C4-2B (cell line): ENCODE data around the gene SP1.

Experiments used
- ZFX ChIP-seq: fragments of 450-650 bp; IDR thresholded peaks from 2 replicates; pipeline ENCODE4 v1.6.1; 2017
- TF ChIP-seq, protein P1 (sequence below): fragments of 450-650 bp; conservative IDR thresholded peaks from 2 replicates; pipeline ENCODE4 v1.5.1; 2017; ENCODE audit warnings: mild to moderate bottlenecking

GRCh38 chr12:53330671-53331070 lies 49.3 kb upstream of the SP1 start:
- TF ChIP-seq, protein P1, sequence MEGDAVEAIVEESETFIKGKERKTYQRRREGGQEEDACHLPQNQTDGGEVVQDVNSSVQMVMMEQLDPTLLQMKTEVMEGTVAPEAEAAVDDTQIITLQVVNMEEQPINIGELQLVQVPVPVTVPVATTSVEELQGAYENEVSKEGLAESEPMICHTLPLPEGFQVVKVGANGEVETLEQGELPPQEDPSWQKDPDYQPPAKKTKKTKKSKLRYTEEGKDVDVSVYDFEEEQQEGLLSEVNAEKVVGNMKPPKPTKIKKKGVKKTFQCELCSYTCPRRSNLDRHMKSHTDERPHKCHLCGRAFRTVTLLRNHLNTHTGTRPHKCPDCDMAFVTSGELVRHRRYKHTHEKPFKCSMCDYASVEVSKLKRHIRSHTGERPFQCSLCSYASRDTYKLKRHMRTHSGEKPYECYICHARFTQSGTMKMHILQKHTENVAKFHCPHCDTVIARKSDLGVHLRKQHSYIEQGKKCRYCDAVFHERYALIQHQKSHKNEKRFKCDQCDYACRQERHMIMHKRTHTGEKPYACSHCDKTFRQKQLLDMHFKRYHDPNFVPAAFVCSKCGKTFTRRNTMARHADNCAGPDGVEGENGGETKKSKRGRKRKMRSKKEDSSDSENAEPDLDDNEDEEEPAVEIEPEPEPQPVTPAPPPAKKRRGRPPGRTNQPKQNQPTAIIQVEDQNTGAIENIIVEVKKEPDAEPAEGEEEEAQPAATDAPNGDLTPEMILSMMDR = no peak
- no peak for TF ChIP-seq ZFX
